Embryonic facial prominence (tissue), 1 donor: ENCODE data around the gene NFE2L1.

Experiments
- DNase-seq: peaks from one replicate; pipeline ENCODE4 v3.0.0-alpha.2; 2016; ENCODE audit errors: extremely low spot score

NFE2L1 gene

GRCh38 chr17:48107137-48108055, 59.2 kb downstream of the NFE2L1 start, which contains the start of gene SNX11:
TSS of gene SNX11 (plus strand) at chr17:48107766. CDS start at chr17:48112044, 4,278 bp downstream.
- DNase-seq = peak; percentile 37

- no peak for DNase-seq
These were observed 62.6 kb downstream of the NFE2L1 start for GRCh38 chr17:48110761-48111160.
